ENCODE results near the gene SHISAL1.

SHISAL1 gene

GRCh38 chr22:44214187-44214586 is 98.6 kb downstream of the SHISAL1 start:
- Histone ChIP-seq H3K36me3 (ENCODE audit: insufficient read depth) (no peaks in the 10 kb centered on the region), H3K4me3 (IDR thresholded peaks at IDR 0.05; ENCODE audit: insufficient read depth, low read depth, low read length) (no peak overlapping the region), H3K4me1 (ENCODE audit: low read depth, poor library complexity, severe bottlenecking) (no peaks in the 10 kb centered on the region), H3K27ac (no peak overlapping the region), H3K4me2 (no peak overlapping the region), H3K79me2 (ENCODE audit: insufficient read depth, low read depth) (no peaks in the 10 kb centered on the region), H2AFZ (ENCODE audit: low read depth) (no peak overlapping the region), H3K27me3 (ENCODE audit: insufficient read depth, low read depth) (no peaks in the 10 kb centered on the region; the same call in 1 of the 2 replicates), H3K9ac (no peak overlapping the region), H4K20me1 (ENCODE audit: insufficient read depth) (no peaks in the 10 kb centered on the region)
- no peak for TF ChIP-seq CTCF (conservative IDR thresholded peaks at IDR 0.05; ENCODE audit: low read depth, low read length)

- Histone ChIP-seq H3K4me2 (no peak overlapping the region), H3K4me3 (IDR thresholded peaks at IDR 0.05; ENCODE audit: insufficient read depth, low read depth, low read length) (no peak overlapping the region), H3K4me1 (ENCODE audit: low read depth, poor library complexity, severe bottlenecking) (no peaks in the 10 kb centered on the region), H3K27me3 (ENCODE audit: insufficient read depth, low read depth) (no peaks in the 10 kb centered on the region; the same call in 1 of the 2 replicates), H4K20me1 (ENCODE audit: insufficient read depth) (no peaks in the 10 kb centered on the region), H3K36me3 (ENCODE audit: insufficient read depth) (no peaks in the 10 kb centered on the region), H3K9ac (no peak overlapping the region), H3K79me2 (ENCODE audit: insufficient read depth, low read depth) (no peaks in the 10 kb centered on the region), H2AFZ (ENCODE audit: low read depth) (no peak overlapping the region), H3K27ac (no peak overlapping the region)
- no peak for TF ChIP-seq CTCF (conservative IDR thresholded peaks at IDR 0.05; ENCODE audit: low read depth, low read length)
Observed at GRCh38 chr22:44213489-44214043, 99.2 kb downstream of the SHISAL1 start.

- no peaks in the 10 kb centered on the region for H3K79me2 ChIP-seq (ENCODE audit: insufficient read depth, low read depth)
- H3K4me2 ChIP-seq: no peak overlapping the region
- no peak overlapping the region for H2AFZ ChIP-seq (ENCODE audit: low read depth)
- H3K4me1 ChIP-seq (ENCODE audit: low read depth, poor library complexity, severe bottlenecking): no peaks in the 10 kb centered on the region
- no peaks in the 10 kb centered on the region for H3K36me3 ChIP-seq (ENCODE audit: insufficient read depth)
- no peaks in the 10 kb centered on the region; the same call in 1 of the 2 replicates for H3K27me3 ChIP-seq (ENCODE audit: insufficient read depth, low read depth)
- no peak overlapping the region for H3K27ac ChIP-seq
- H3K9ac ChIP-seq: no peak overlapping the region
- TF ChIP-seq CTCF (conservative IDR thresholded peaks at IDR 0.05; ENCODE audit: low read depth, low read length): no peak
- no peak overlapping the region for H3K4me3 ChIP-seq (IDR thresholded peaks at IDR 0.05; ENCODE audit: insufficient read depth, low read depth, low read length)
- H4K20me1 ChIP-seq (ENCODE audit: insufficient read depth): no peaks in the 10 kb centered on the region
Observed at GRCh38 chr22:44212936-44213335, 99.8 kb downstream of the SHISAL1 start.

- Histone ChIP-seq H3K27ac (no peak overlapping the region), H2AFZ (ENCODE audit: low read depth) (no peak overlapping the region), H3K79me2 (ENCODE audit: insufficient read depth, low read depth) (no peaks in the 10 kb centered on the region), H3K36me3 (ENCODE audit: insufficient read depth) (no peaks in the 10 kb centered on the region), H3K9ac (no peak overlapping the region), H3K4me3 (IDR thresholded peaks at IDR 0.05; ENCODE audit: insufficient read depth, low read depth, low read length) (no peak overlapping the region), H4K20me1 (ENCODE audit: insufficient read depth) (no peaks in the 10 kb centered on the region), H3K4me1 (ENCODE audit: low read depth, poor library complexity, severe bottlenecking) (no peaks in the 10 kb centered on the region), H3K4me2 (no peak overlapping the region), H3K27me3 (ENCODE audit: insufficient read depth, low read depth) (no peaks in the 10 kb centered on the region; the same call in 1 of the 2 replicates)
- no peak for TF ChIP-seq CTCF (conservative IDR thresholded peaks at IDR 0.05; ENCODE audit: low read depth, low read length)
Observed at GRCh38 chr22:44211946-44212930, 100.5 kb downstream of the SHISAL1 start.

Data from KMS-11 (cell line).